Endothelial cell of umbilical vein (primary cell): ENCODE measurements around the gene GCNT2. TPM values are rescaled to one million over a fixed set of nuclear protein-coding genes. Genes with fewer than 3 reads are reported as not detected.

ENCODE experiments used
- BruUV-seq: library from RNA; stranded (reverse); fragments of 400-500 nt; replicated peaks from 2 replicates; lab custom pipeline; 2021; lab: Mats Ljungman, UMichigan
- CTCF ChIA-PET: fragments of 300-600, 350-600 bp; sonication (Branson Sonifier 250); formaldehyde crosslinking; loops from one replicate; lab custom pipeline; 2021; ENCODE audit warnings: antibody characterized with exemption, inconsistent platforms; lab: Charles Lee
- POLR2A ChIA-PET: fragments of 300-600, 350-600 bp; sonication (Branson Sonifier 250); formaldehyde crosslinking; loops from one replicate; lab custom pipeline; 2021; ENCODE audit warnings: antibody characterized with exemption, inconsistent platforms; lab: Charles Lee
- DNase-seq: peaks from one replicate; pipeline ENCODE4 v3.0.0-alpha.2; 2011; ENCODE audit warnings: low read depth, low spot score
- FAIRE-seq: peaks from 2 replicates; lab custom pipeline; 2011; peaks lifted over from hg19 to GRCh38; lab: Jason Lieb, UNC
- H2AFZ ChIP-seq: 2 replicates; pipeline ENCODE4 v1.6.0; 2012; ENCODE audit warnings: low read depth, low read length, control low read depth, inconsistent platforms
- H3K27ac ChIP-seq: 2 replicates; pipeline ENCODE4 v1.5.1; 2011; ENCODE audit warnings: low read depth, mild to moderate bottlenecking, control low read depth, low read length, moderate library complexity; ENCODE audit not compliant: insufficient read depth
- H3K27me3 ChIP-seq, 2 experiments: 2 replicates each; pipeline versions ENCODE4 v1.6.0 to v1.6.1; 2011; ENCODE audit warnings: low read length in 2 of 2, mixed read lengths in 1 of 2; ENCODE audit not compliant: control insufficient read depth in 2 of 2, insufficient read depth in 2 of 2
- H3K36me3 ChIP-seq, 2 experiments: 2 replicates in 1 of 2; 3 replicates in 1 of 2; pipeline ENCODE4 v1.5.1; 2011; ENCODE audit warnings: low read length in 2 of 2, mild to moderate bottlenecking in 1 of 2, moderate library complexity in 1 of 2; ENCODE audit not compliant: control insufficient read depth in 2 of 2, insufficient read depth in 2 of 2; ENCODE audit errors: extremely low read depth in 1 of 2
- H3K4me1 ChIP-seq: 3 replicates; pipeline ENCODE4 v1.5.1; 2011; ENCODE audit warnings: mild to moderate bottlenecking, low read length; ENCODE audit not compliant: control insufficient read depth, insufficient read depth; ENCODE audit errors: extremely low read depth
- H3K4me2 ChIP-seq: 2 replicates; pipeline ENCODE4 v1.6.1; 2011; ENCODE audit warnings: low read length, control low read depth, mixed read lengths; ENCODE audit not compliant: insufficient read depth
- H3K4me3 ChIP-seq, 3 experiments: fragments of 200-600 bp in 1 of 3; sonication (generic), shearing (Covaris generic) in 1 of 3; replicated peaks in 1 of 3; 2 replicates each; pipeline ENCODE4 v1.5.1; 2011 to 2016; ENCODE audit warnings: control low read depth in 3 of 3, low read length in 3 of 3, mild to moderate bottlenecking in 2 of 3, inconsistent platforms in 1 of 3, low read depth in 1 of 3, moderate library complexity in 1 of 3; ENCODE audit not compliant: insufficient read depth in 1 of 3
- H3K79me2 ChIP-seq: 2 replicates; pipeline ENCODE4 v1.6.0; 2012; ENCODE audit warnings: low read length, inconsistent platforms; ENCODE audit not compliant: control insufficient read depth, insufficient read depth
- H3K9ac ChIP-seq: replicated peaks from 2 replicates; pipeline ENCODE3; 2011; ENCODE audit warnings: low read length, control low read depth; ENCODE audit not compliant: insufficient read depth; ENCODE audit errors: extremely low read depth
- H3K9me1 ChIP-seq: replicated peaks from 3 replicates; pipeline ENCODE4 v1.6.0; 2011; ENCODE audit warnings: mild to moderate bottlenecking, low read length; ENCODE audit not compliant: control insufficient read depth, insufficient read depth; ENCODE audit errors: extremely low read depth
- H3K9me3 ChIP-seq: replicated peaks from 2 replicates; pipeline ENCODE4 v1.5.1; 2012; ENCODE audit warnings: low read length, inconsistent platforms; ENCODE audit not compliant: control insufficient read depth, insufficient read depth
- H4K20me1 ChIP-seq: replicated peaks from 2 replicates; pipeline ENCODE3; 2011; ENCODE audit warnings: mild to moderate bottlenecking, low read length; ENCODE audit not compliant: control insufficient read depth, insufficient read depth; ENCODE audit errors: extremely low read depth
- CTCF ChIP-seq, 2 donors: IDR thresholded peaks; 1 replicate in 1 of 2; 2 replicates in 1 of 2; pipeline ENCODE4 v1.5.1; 2011; ENCODE audit warnings: low read length in 2 of 2, mild to moderate bottlenecking in 2 of 2, moderate library complexity in 2 of 2, control low read depth in 1 of 2, inconsistent platforms in 1 of 2, low read depth in 1 of 2; ENCODE audit not compliant: insufficient read depth in 1 of 2; ENCODE audit errors: extremely low read depth in 1 of 2
- GATA2 ChIP-seq: IDR thresholded peaks from 2 replicates; pipeline ENCODE4 v1.7.0; 2011; ENCODE audit warnings: low read depth, mild to moderate bottlenecking, moderate library complexity, mixed read lengths, low read length; ENCODE audit not compliant: insufficient read length, insufficient read depth
- dilution Hi-C: fragments of 300-500 bp; cut with MboI; formaldehyde crosslinking; loops from one replicate; pipeline ENCODE4 v1.15.0; 2019; ENCODE audit warnings: low sequenced_read_pairs; ENCODE audit not compliant: extremely low pct_ligation_motif_present
- intact Hi-C: fragments of 100-400 bp; cut with micrococcal nuclease; formaldehyde crosslinking; loops from one replicate; pipeline ENCODE4 v1.10.0; 2022
- polyA plus RNA-seq, 4 experiments: library from polyadenylated mRNA; depleted of rRNA in 3 of 4; stranded (reverse) in 3 of 4; unstranded in 1 of 4; fragments of >200 nt; gene quantifications; 2 replicates each; pipeline versions ENCODE4 v1.2.1 to v1.2.3, GENCODE V29; 2011 to 2012; ENCODE audit warnings: missing spikeins in 1 of 4
- total RNA-seq: library from RNA; stranded (reverse); gene quantifications from 2 replicates; pipeline ENCODE4 v1.2.3, GENCODE V29; 2021

GCNT2 gene
- total and polyA plus RNA-seq, 2 donors (not counting 3 experiments of a cell fraction or from before 2014, with no cell fraction given) = 3.8 to 10.9 TPM

GRCh38 chr6:10478187-10479040 is 42.7 kb upstream of the GCNT2 start:
- no peaks in the 10 kb centered on the region for H3K4me1 ChIP-seq
- H3K9me3 ChIP-seq = no peaks in the 10 kb centered on the region
- dilution Hi-C loops (no loop called here), intact Hi-C loops (loop anchor here (1.0 to 2.0 kb wide), 3 partner anchors 32 to 323 kb away; partner anchors contain the start of genes C6orf52 and PAK1IP1)
- H3K9ac ChIP-seq = no peak overlapping the region
- H4K20me1 ChIP-seq = no peaks in the 10 kb centered on the region
- H3K27me3 ChIP-seq = no peaks in the 10 kb centered on the region
- TF ChIP-seq GATA2 (no peak), CTCF (IDR thresholded peaks at IDR 0.05; ENCODE audit: extremely low read depth in 1 of 2, insufficient read depth in 1 of 2, low read depth in 1 of 2, low read length in 2 of 2) (peak; percentile 35 to 42)
- FAIRE-seq = peak; percentile 88
- no peaks in the 10 kb centered on the region for H3K9me1 ChIP-seq
- peak; percentile 52 for DNase-seq
- CTCF ChIA-PET = interaction anchor here (0.7 to 5.5 kb wide), 57 partner anchors 9 to 1495 kb away, joined by 3 to 178 read pairs (median 5); partner anchors contain the start of genes C6orf52, MAK, PAK1IP1 and TMEM14B
- POLR2A ChIA-PET = no interaction called here
- H3K4me3 ChIP-seq = no peak overlapping the region
- no peak overlapping the region for H3K4me2 ChIP-seq
- no TSS peak for BruUV-seq
- no peaks in the 10 kb centered on the region for H3K36me3 ChIP-seq
- H3K27ac ChIP-seq = no peak overlapping the region
- H2AFZ ChIP-seq = no peak overlapping the region
- H3K79me2 ChIP-seq = no peaks in the 10 kb centered on the region
